ENCODE results near the gene MXD1.
A peak's percentile ranks its signal among the peaks of the same experiment; 100 is the strongest.
"Not testable (repeated sequence)": the region's sequence is repeated elsewhere in the genome, so short reads cannot be mapped to it uniquely, and the experiment has no call there.

MXD1 gene, protein sequence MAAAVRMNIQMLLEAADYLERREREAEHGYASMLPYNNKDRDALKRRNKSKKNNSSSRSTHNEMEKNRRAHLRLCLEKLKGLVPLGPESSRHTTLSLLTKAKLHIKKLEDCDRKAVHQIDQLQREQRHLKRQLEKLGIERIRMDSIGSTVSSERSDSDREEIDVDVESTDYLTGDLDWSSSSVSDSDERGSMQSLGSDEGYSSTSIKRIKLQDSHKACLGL

DNA sequence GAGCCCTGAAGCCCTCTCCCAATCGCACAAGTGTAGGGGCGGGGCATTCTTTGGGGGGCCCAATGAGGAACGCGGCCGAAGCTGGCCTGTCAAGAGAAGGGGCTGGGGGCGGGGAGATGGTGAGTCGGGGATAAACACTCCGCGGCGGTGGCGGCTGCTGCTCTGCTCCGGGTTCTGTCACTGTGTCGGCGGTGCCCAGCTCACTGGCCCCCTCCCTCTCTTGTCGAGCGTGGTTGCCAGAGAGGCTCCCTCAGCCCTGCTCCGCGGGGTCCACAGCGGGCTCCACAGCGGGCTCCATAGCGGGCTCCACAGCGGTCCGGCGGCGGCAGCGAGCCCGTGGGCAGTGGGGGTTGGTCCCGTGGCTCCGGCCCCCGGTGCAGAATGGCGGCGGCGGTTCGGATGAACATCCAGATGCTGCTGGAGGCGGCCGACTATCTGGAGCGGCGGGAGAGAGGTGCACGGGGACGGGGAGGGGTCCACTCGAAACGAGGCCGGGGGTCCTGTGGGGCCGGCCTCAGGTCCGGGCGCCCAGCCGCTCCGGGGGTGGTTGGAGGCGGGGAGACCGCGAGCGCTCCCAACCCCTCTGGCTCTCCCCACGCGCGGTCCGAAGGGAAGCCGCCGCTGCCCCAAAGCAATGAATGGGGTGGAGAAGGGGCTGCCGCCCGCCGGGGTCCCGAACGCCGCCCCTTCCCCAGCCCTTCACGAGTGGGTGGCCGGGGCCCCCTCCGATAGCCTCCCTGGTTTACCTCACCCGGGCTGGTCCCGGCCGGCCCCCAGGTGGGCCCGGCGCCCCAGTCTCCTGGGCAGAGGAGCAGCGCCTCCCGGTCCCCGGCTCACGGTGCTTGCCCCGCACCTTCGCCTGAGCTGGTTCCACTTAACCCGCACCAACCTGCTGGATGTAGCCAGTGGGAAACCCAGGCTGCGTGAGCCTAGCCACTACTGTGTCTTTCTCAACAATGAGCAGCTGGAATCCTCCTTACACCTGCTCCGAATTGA lies at the start of gene MXD1:
Gene MXD1, plus strand, starts transcription at position 160 of the 996 bp plus-strand sequence. Its CDS starts 222 bp downstream, at position 382.
- peak; percentile 23 for DNase-seq

DNA sequence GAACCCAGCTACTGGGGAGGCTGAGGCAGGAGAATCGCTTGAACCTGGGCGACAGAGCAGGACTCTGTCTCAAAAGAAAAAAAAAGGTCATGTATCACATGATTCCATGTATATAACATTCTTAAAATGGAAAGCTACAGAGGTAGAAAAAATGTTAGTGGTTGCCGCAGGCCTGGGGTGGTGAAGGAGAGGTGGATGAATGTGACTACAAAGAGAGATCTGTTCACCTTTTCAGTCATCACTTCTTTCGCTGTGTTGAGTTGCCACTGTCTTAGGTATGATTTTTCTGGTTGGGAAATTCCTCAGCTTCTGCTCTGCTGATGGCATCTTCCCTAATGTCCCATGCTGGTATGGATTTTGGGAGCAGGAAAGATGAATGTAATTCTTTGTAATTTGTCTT lies 26.5 kb upstream of the MXD1 start:
- no peak for DNase-seq

DNA sequence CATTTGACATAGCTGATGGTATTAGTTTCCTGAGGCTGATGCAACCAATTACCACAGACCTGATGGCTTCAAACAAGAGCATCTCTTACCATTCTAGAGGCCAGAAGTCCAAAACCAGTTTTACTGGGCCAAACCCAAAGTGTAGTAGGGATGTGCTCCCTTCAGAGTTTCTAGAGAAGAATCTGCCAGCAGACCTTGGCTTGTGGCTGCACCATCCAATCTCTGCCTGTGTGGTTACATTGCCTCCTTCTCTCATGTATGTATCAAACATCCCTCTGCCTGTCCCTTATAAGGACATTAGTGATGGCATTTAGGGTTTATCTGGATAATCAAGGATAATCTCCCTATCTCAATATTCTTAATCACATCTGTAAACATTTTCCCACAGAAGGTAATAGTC lies 25.6 kb upstream of the MXD1 start:
- no peak for DNase-seq

DNA sequence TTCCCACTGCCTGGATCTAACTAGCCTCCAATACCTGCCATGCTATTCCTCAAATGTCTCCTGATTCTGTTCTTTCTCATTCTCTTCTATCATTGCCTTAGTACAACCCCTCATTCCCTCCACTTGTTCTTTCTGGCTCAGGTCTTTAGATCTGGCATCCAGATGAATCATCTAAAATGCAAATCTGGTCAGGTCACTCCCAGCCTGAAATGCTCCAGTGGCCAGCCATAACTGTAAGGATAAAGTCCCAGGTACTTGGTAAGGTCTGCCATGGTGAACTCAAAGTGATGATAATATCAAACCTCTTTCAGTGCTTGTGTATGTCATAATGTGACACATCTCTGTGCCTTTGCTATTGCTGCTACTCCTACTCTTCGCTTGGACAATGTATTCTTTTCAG lies 24.0 kb upstream of the MXD1 start:
- no peak for DNase-seq

DNA sequence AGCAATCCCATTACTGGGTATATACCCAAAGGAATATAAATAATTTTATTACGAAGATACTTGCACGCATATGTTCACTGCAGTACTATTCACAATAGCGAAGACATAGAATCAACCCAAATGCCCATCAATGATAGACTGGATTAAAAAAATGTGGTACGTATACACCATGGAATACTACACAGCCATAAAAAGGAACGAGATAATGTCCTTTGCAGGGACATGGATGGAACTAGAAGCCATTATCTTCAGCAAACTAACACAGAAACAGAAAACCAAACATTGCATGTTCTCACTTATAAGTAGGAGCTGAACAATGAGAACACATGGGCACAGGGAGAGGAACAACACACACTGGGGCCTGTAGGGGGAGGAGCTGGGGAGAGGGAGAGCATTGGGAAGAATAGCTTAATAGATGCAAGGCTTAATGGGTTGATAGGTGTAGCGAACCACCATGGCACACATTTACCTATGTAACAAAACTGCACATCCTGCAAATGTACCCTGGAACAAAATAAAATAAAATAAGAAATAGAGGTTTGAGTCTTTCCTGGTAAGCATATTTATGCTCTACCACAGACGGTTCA lies 22.0 kb upstream of the MXD1 start:
- DNase-seq = peak; percentile 31

DNA sequence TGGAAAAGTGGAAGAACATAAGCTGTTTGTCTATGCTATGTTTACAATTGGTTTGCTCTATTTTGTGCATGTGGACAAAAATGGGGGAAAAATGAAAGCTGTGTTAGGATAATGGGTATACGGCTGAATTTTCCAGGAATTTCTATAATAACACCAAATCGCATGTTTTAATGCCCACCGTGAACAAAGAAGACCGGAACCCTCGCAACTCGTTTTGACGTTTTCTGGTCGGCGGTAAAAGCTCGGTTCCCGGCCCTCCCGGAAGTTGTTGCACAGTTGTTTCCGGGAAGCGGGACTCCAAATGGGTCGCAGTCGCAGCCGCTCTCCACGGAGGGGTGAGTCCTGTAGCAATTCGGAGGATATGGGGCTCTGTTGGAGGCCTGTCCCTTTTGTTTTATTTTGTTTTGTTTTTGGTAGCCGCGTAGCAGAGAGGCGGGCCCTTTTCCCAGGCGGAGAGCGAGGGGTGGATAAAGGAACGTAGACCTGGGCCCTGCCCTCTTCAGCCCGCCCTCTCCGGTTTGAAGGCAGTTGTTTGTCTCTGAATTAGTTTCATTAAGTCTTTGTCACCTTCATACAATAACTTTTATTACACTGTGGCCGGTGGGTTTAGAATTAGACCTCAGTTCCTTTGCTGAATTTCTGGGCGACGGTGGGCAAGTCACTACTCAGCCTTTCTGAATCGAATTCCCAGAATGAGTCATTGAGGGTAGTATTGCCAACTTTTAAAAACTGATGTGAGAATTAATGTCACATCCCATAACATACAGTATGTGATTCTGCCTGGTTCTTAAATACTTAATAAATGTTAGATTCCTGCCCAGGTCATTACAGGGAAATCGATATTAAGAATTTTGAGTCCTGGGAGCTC lies 21.0 kb upstream of the MXD1 start, which contains the start of gene SNRNP27:
Gene SNRNP27, plus strand, starts transcription at position 273 of the 868 bp plus-strand sequence. Its CDS starts 29 bp downstream, at position 302.
- peak; percentile 85 for DNase-seq

DNA sequence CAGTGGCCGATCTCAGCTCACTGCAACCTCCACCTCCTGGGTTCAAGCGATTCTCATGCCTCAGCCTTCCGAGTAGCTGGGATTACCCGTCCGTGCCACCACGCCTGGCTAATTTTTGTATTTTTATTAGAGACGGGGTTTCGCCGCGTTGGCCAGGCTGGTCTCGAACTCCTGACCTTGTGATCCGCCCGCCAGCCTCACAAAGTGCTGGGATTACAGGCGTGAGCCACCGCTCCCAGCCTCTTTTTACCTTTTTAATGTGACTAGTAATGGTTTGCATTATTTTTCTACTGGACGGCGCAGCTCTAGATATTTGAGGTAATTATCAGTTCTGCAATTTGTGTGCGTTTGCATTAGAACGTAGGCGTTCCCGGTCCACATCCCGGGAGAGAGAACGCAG lies 20.2 kb upstream of the MXD1 start:
- not testable (repeated sequence) for DNase-seq

DNA sequence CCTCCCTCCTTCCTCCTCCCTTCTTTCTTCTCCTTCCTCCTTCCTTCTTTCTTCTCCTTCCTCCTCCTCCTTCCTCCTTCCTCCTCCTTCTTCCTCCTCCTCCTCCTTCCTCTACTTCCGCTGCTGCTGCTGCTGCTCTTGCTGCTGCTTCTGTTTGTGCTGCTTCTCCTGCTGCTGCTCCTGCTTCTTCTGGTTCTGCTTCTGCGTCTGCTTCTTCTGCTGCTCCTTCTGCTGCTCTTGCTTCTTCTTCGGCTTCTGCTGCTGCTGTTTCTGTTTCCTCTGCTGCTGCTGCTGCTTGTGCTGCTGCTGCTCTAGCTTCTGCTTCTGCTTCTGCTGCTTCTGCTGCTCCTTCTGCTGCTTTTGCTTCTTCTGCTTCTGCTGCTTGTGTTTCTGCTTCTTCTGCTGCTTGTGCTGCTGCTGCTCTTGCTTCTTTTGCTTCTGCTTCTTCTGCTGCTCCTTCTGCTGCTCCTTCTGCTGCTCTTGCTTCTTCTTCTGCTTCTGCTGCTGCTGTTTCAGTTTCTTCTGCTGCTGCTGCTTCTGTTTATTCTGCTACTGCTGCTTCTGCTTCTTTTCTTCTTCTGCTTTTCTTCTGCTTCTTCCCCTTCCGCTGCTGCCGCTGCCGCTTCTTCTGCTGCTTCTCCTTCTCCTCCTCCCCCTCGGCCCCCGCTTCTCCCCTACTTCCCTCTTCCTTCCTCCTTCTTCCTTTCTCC lies 12.5 kb upstream of the MXD1 start:
- DNase-seq = no peak

DNA sequence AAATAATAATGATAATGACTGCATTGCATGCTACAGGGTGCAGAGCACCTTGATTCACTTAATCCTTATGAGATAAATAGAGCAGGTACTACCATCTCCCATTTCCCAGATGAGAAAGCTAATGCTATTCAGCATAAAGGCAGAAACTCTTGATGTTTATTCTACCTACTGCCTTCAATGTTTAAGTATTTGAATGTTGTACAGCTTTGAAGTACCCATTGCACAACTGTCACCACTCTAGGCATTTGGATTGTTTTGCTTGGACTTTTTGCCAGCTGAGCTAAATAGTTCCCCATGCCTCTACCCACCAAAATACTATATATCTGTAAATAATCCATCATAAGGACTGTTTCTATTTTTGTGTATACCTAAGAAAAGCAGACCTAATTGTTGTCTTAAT lies 7.7 kb upstream of the MXD1 start:
- no peak for DNase-seq

DNA sequence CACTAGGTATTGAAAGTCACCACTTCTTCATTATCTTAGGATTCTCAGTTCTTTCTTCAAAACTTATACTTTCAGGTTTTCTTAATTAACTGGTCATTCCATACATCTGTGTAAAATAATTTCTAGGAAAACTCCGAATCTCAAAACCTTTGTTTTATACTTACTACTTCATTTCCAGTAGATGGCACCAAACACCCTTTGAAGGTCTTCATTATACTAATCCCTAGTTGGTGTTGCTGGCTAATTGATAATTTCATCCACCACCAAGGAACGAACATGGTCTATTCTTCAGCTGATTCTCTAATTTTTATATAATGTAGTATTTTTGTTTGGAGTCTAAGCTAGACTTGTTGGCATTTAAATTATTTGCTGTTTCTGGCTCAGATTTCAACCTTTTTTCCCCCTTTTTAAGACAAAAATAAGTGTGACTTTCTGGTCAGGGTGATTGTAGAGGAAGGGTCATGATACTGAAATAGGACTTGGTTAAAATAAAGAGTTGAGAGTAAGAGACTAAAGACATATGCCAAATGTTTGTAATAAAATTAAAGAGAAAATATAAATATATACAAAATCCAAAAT lies 2.8 kb upstream of the MXD1 start:
- peak; percentile 69 for DNase-seq

DNA sequence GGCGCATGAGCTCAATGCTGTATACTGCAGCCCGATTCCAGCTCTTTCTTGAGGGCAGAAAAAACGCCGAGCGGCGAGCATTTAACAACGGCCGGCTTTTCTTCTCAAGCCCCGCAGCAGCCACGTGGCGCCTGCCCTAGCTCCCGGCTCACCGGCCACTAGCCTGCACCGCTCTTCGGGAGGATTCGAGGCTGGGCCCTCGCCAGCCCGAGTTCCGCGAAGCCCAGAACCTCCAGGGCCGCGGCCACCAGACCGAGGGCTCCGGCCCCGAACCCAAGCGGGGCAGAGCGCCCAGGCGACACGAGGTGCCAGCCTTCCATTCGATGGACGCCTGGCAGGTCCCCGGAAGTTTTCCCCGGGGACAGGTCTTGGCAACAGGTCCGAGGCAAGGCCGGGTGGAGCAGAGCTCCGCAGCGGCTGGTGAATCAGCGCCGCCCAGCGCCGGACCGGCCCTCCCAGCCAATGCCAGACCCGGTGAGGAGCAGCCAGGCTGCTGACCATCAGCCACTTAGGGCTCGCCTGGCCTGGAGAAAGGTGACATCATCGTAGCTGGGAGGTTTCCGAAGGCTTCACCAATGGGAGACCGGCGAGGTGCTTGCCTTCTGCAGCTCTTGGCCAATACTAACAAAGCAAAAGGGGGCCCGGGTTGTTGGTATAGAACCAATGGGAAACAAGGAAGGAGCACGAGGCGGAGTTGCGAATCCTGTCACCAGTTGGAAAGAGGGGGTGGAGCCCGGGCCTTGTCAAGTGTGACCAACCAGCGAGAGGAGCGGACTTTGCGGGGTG lies 552 bp upstream of the MXD1 start:
- peak; percentile 99 for DNase-seq

DNA sequence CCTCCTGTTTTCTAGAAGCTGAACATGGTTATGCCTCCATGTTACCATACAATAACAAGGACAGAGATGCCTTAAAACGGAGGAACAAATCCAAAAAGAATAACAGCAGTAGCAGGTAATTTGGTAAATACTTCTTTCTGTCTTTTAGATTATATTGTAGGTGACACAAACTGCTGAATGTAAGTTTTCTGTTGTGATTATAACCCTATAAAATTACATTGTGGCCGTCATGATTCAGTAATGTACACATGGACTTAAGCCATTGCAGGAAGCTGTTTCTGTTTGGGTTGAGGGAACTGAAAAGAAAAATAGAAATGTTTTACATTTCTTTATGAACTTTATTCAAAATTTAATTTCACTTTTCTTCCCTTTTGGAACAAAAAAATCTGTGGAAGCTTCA lies 1.2 kb downstream of the MXD1 start:
- DNase-seq = no peak

DNA sequence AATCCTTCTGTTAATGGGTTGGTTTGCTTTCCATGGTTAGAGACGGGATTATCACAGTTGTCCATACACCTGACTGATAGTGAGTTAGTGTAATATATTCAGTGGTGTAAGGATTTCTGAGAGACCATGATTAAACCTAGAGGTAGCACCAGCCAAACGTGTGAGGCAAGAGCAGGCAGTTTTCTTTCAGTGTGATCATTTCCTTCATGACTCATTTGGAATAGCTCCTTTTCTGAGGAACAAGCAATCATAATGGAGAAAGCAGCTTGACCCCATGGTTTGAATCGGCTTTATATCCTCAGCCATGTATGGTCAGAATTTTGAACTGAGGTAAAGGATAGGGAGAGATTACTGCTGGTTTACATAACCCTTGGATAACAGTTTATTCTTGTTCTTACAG lies 2.9 kb downstream of the MXD1 start:
- no peak for DNase-seq

DNA sequence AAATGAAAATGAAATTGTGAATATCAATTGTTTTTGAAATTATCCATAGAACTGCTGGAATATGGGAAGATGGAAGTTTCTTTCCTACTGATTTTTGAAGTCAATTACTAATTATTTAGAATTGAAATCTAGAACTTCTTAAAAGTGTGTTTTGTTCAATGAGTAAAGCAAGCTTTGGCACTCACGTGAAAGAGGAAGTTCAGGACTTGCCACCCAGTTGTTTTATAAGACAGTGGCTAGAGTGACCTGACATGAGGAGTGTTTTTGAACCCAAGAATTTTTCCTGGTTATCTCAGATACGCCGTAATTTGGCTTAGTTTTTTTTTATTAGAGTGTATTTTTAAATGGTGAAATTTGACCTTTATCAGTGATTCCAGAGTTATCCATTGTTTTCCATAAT lies 3.5 kb downstream of the MXD1 start:
- DNase-seq = no peak

DNA sequence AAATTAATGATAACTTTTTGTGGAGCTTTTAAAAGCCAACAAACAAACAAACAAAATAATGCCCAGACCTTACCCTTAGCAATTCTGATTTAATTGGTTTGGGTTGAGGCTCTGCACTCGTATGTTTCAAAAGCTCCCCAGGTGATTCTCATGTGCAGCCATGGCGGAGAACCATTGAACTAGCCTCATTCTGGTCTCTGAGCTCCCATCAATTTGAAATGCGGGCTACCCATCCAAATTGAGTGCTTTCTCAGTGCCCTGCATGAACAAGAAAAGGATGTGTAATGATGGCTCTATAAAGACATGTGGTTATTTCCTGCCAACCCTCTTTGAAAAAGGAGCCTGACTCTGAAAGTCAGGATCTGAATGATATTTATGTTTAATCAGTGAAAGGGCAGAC lies 8.2 kb downstream of the MXD1 start:
- DNase-seq = no peak

DNA sequence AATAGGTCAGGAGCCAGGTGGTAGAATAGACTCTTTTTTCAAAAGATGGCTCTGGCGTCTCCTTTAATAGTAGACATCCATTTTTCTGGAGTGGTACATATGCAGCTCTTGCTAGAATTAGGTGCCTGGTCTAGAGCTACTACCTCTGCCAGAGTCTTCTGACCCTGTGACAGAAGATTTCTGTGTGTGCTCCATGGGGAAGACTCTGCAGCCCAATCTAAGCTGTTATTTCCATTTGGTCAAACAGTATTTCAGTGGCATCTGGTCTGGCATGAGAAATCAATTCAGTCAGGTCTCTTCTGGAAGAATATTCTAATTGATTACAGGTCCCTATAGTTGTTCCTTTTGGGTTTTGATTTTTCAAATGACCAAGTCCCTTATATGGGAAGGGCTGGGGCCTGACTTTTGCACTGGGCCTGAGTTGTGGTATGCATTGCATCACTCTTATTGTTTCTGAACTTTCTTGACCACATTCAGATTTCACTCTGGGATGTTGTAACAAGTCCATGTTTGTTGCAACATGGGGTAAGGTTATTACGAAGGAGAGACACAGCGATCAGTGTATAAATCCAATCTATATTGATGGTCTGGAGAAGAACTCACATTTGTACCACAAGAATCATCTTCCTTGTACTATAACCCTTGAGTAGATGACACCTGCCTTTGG lies 12.1 kb downstream of the MXD1 start:
- DNase-seq = no peak

DNA sequence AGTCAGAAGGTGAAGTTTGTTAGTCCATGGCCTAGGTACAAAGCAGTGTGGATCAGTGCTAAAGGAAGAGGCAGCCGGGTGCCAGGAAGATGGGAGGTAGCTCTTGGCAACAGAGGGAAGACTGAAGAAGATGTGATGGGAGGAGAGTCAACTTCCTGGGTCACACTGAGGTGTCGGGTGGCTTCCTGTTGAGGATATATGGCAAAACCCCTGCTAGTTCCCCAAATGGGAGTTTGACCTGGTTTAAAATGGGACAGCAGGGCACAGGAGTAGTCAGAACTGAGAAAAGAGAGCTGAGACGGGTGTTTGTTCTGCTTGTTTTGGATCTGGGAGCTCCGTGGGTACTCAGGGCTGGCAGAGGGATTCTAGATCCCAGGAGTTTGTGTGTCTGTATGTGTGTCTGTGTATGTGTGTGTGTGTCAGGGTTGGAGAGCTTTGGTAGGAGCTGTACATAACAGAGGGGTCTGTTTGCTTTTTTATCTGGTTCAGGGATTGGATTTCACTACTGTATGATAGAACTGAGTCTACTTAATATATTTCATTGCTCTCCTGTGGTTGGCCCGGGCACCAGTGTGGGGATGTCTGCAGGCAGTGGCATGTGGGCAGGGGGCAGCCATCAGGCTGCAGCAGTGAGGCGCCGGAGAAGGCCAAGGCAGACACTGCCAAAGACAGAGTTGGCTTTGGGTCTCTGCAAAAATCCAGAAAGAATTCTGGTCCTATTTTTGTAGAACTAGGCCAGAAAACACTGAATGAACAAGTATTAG lies 17.1 kb downstream of the MXD1 start:
- no peak for DNase-seq

DNA sequence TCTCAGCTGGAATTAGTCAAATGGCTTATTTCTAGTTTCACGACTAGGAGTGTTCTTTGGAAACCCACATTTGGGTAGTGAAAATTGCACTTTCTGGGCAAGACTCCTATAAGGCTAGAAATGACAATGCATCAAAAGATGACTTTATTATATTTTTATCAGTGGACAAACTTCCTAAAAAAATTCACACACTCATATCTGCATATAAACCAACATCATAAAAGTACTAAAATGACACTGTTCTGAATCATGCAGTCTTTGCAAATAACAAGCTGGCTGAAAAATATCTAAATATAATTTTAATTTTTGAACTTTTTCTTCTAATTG lies 17.6 kb downstream of the MXD1 start:
- DNase-seq = no peak

DNA sequence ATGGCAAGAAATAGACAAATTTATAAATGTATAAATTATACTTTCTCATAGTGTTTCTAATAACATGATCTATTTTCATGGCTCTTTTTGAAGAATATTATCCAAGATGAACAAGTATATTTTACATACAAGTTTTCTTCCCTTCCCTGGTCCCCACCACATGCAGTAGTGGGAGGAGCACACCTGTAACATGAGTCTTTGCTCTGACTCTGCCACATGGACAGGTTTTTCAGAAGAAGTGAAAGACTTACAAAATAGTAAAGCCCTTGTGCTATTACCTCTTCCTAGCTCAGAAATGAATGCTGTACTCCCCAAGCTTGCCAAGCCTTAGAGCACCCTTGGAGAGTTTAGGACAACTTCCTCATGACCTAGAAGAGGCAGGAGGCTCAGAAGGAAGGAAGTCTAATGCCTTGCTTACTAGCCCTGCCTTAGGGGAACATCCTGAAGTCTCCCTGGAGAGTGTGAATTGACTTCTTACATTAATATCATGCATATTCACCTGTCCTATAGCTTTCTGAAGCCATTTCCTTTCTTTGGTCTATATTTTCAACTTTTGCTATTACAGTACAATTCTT lies 18.4 kb downstream of the MXD1 start:
- no peak for DNase-seq
